Prostate gland (tissue), 2 donors: ENCODE measurements around the gene CLIP4.

Experiments used
- CTCF ChIP-seq, 4 experiments: fragments of 200-600 bp in 2 of 4; fragments of 450-650 bp in 2 of 4; sonication (generic) in 2 of 4; IDR thresholded peaks; 1 replicate in 3 of 4; 2 replicates in 1 of 4; pipeline ENCODE4 v1.5.1; 2016 to 2019; ENCODE audit warnings: antibody characterized with exemption in 4 of 4, mild to moderate bottlenecking in 2 of 4, moderate library complexity in 2 of 4
- POLR2AphosphoS5 ChIP-seq: sonication (generic); formaldehyde crosslinking; IDR thresholded peaks from one replicate; pipeline ENCODE4 v1.6.1; 2017; ENCODE audit warnings: antibody characterized with exemption

- TF ChIP-seq POLR2AphosphoS5 = no peak
- TF ChIP-seq CTCF (IDR thresholded peaks at IDR 0.05) = no peak
Observed at GRCh38 chr2:29124504-29124903, 9.3 kb downstream of the CLIP4 start.
